GM12878 (cell line): ENCODE measurements around the gene XPNPEP2. TPM values are rescaled to one million over a fixed set of nuclear protein-coding genes. Genes with fewer than 3 reads are reported as not detected.

Experiments
- ATAC-seq: fragments of 200-7000 bp; cut with Tn5 transposase; 3 replicates; pipeline ENCODE4 v1.9.1; 2020; ENCODE audit warnings: mild to moderate bottlenecking, moderate library complexity
- BruUV-seq: library from RNA; stranded (reverse); fragments of 400-500 nt; replicated peaks from 2 replicates; lab custom pipeline; 2021; lab: Mats Ljungman, UMichigan
- CTCF ChIA-PET: fragments of 300-600 bp; sonication (Branson Sonifier 250); formaldehyde crosslinking; extraction: SDS; loops from one replicate; lab custom pipeline; 2021; ENCODE audit warnings: inconsistent platforms; lab: Yijun Ruan, JAX
- POLR2A ChIA-PET: fragments of 350-600 bp; formaldehyde crosslinking; extraction: SDS; loops from one replicate; lab custom pipeline; 2021; ENCODE audit warnings: inconsistent platforms; lab: Charles Lee
- RAD21 ChIA-PET: fragments of 300-600 bp; sonication (Branson Sonifier 250); formaldehyde crosslinking; loops from one replicate; lab custom pipeline; 2023; ENCODE audit warnings: antibody characterized with exemption; ENCODE audit not compliant: unreplicated experiment; lab: Charles Lee
- SMC1A ChIA-PET: fragments of 300-600 bp; sonication (Branson Sonifier 250); formaldehyde crosslinking; loops from one replicate; lab custom pipeline; 2023; ENCODE audit not compliant: unreplicated experiment, uncharacterized antibody; lab: Charles Lee
- DNase-seq: peaks from one replicate; pipeline ENCODE4 v3.0.0-alpha.2; 2011; ENCODE audit warnings: low read depth, low spot score
- FAIRE-seq: peaks from 3 replicates; lab custom pipeline; 2011; peaks lifted over from hg19 to GRCh38; lab: Jason Lieb, UNC
- H2AFZ ChIP-seq: 2 replicates; pipeline ENCODE4 v1.6.0; 2011; ENCODE audit warnings: low read depth, low read length, control low read depth; ENCODE audit not compliant: control insufficient read depth
- H3K27ac ChIP-seq: 2 replicates; pipeline ENCODE4 v1.5.1; 2011; ENCODE audit warnings: control low read depth; ENCODE audit not compliant: control insufficient read depth, insufficient read depth
- H3K27me3 ChIP-seq, 2 experiments: replicated peaks in 1 of 2; 2 replicates each; pipeline versions ENCODE4 v1.6.0 to v1.6.1; 2011; ENCODE audit warnings: low read length in 1 of 2; ENCODE audit not compliant: control insufficient read depth in 2 of 2, insufficient read depth in 2 of 2
- H3K36me3 ChIP-seq, 2 experiments: 2 replicates each; pipeline ENCODE4 v1.5.1; 2011; ENCODE audit warnings: low read length in 1 of 2; ENCODE audit not compliant: control insufficient read depth in 2 of 2, insufficient read depth in 2 of 2
- H3K4me1 ChIP-seq: 2 replicates; pipeline ENCODE4 v1.6.1; 2011; ENCODE audit warnings: mild to moderate bottlenecking, low read length, moderate library complexity, mixed read lengths; ENCODE audit not compliant: control insufficient read depth, insufficient read depth
- H3K4me2 ChIP-seq: 2 replicates; pipeline ENCODE4 v1.6.0; 2011; ENCODE audit warnings: control low read depth; ENCODE audit not compliant: control insufficient read depth, insufficient read depth
- H3K4me3 ChIP-seq: fragments of 200-600 bp; sonication (generic); 2 replicates; pipeline ENCODE4 v1.5.1; 2016
- H3K79me2 ChIP-seq: 2 replicates; pipeline ENCODE4 v1.6.0; 2011; ENCODE audit warnings: low read length; ENCODE audit not compliant: control insufficient read depth, insufficient read depth
- H3K9ac ChIP-seq: 2 replicates; pipeline ENCODE4 v1.8.0; 2011; ENCODE audit warnings: low read length, control low read depth, mixed read lengths; ENCODE audit not compliant: control insufficient read depth, insufficient read depth
- H3K9me3 ChIP-seq: replicated peaks from 3 replicates; pipeline ENCODE4 v1.5.1; 2011; ENCODE audit warnings: mild to moderate bottlenecking, low read length; ENCODE audit not compliant: control insufficient read depth, insufficient read depth
- H4K20me1 ChIP-seq: 2 replicates; pipeline ENCODE4 v1.6.0; 2011; ENCODE audit not compliant: control insufficient read depth, insufficient read depth
- E2F8 ChIP-seq: fragments of 450-650 bp; IDR thresholded peaks from 2 replicates; pipeline ENCODE4 v1.6.1; 2018; ENCODE audit warnings: mild to moderate bottlenecking, low read depth, moderate library complexity; ENCODE audit not compliant: partially characterized antibody
- JUNB ChIP-seq: IDR thresholded peaks from 2 replicates; pipeline ENCODE4 v1.6.1; 2016; ENCODE audit warnings: antibody characterized with exemption, mild to moderate bottlenecking
- NFIC ChIP-seq: IDR thresholded peaks from 2 replicates; pipeline ENCODE4 v1.6.1; 2012; ENCODE audit warnings: low read depth, mild to moderate bottlenecking, inconsistent platforms, low read length, moderate library complexity
- STAT3 ChIP-seq: IDR thresholded peaks from 2 replicates; pipeline ENCODE4 v1.6.1; 2011; ENCODE audit warnings: low read depth, low read length, improper control_type of control experiment
- ZNF24 ChIP-seq: fragments of 450-650 bp; IDR thresholded peaks from 2 replicates; pipeline ENCODE4 v1.6.1; 2017; ENCODE audit warnings: antibody characterized with exemption, mild to moderate bottlenecking
- in situ Hi-C: fragments of 300-500 bp; cut with MboI; formaldehyde crosslinking; loops from 9 replicates; pipeline ENCODE4 v1.14.3; 2018; ENCODE audit warnings: mixed read lengths
- intact Hi-C: fragments of 100-400 bp; cut with micrococcal nuclease; formaldehyde crosslinking; loops from one replicate; pipeline ENCODE4 v1.14.2; 2022; ENCODE audit not compliant: unreplicated experiment
- polyA plus RNA-seq, 11 experiments: library from polyadenylated mRNA; depleted of rRNA in 4 of 11; unstranded in 6 of 11; stranded (reverse) in 5 of 11; fragments of >200 nt; fragmentation: Nextera tagmentation in 4 of 11; fragmentation: Illumina TruSeq in 1 of 11; extraction: Ambion mirVana in 4 of 11; extraction: Trizol in 1 of 11; gene quantifications; 1 replicate in 1 of 11; 2 replicates in 10 of 11; pipeline versions ENCODE4 v1.2.1 to v1.2.3, GENCODE V29; 2011 to 2016; ENCODE audit warnings: inconsistent platforms in 2 of 11, missing spikeins in 2 of 11, low read depth in 1 of 11
- total RNA-seq, 4 experiments: library from RNA; depleted of rRNA in 3 of 4; stranded (reverse); fragments of >200 nt in 3 of 4; fragmentation: Illumina TruSeq in 1 of 4; extraction: Trizol in 1 of 4; gene quantifications; 2 replicates each; pipeline versions ENCODE4 v1.2.1 to v1.2.3, GENCODE V29; 2013 to 2021

The XPNPEP2 gene
- total and polyA plus RNA-seq, 10 of the 15 experiments (the other 5 are each of a cell fraction or from before 2014, with no cell fraction given), result 0.04 to 0.37 (median 0.15) TPM

GRCh38 chrX:129697204-129697829, 41.5 kb upstream of the XPNPEP2 start (continued):
- TF ChIP-seq E2F8, result no peak

DNA sequence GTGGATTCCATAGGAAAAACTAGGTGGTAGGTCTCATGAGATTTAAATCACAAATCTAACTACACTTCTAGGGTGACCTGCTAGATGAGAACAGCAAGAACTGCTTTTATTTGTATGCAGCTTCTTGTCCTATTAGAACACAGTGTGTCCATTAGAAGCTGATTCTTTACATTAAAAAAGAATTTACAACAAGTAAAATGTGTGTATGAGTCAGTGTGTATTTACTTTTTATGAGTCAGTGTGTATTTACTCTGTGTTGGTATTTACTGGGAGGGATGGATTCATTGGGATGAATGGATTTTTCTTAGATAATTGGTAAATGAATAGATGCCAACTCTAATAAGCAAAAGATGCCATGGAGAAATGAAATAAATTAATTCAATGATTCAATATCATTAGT, 40.6 kb upstream of the XPNPEP2 start:
- no peak overlapping the region for H3K4me3 ChIP-seq
- H3K27me3 ChIP-seq, result 0 out of 4 replicates have a peak, but pooled peaks cover 0 to 3% of the 10 kb centered on the region in 2 experiments
- no peak overlapping the region for H2AFZ ChIP-seq
- H3K36me3 ChIP-seq, result no peaks in the 10 kb centered on the region
- TF ChIP-seq NFIC (no peak), JUNB (no peak), ZNF24 (no peak), STAT3 (no peak)
- H3K79me2 ChIP-seq, result no peaks in the 10 kb centered on the region
- H4K20me1 ChIP-seq, result no peaks in the 10 kb centered on the region
- CTCF ChIA-PET, result no interaction called here
- H3K4me1 ChIP-seq, result no peaks in the 10 kb centered on the region
- SMC1A ChIA-PET, result no interaction called here
- H3K27ac ChIP-seq, result no peak overlapping the region
- no peaks in the 10 kb centered on the region; the same call in 2 of the 3 replicates for H3K9me3 ChIP-seq
- no peak overlapping the region for H3K9ac ChIP-seq
- BruUV-seq, result no TSS peak
- ATAC-seq, result no peak
- no peak overlapping the region for H3K4me2 ChIP-seq
- POLR2A ChIA-PET, result no interaction called here
- no peak for DNase-seq
- FAIRE-seq, result no peak
- intact Hi-C loops, result no loop called here
- in situ Hi-C loops, result no loop called here
- RAD21 ChIA-PET, result no interaction called here
